Spleen (tissue), 11 donors: ENCODE data around the gene AFAP1L2. TPM values are rescaled to one million over a fixed set of nuclear protein-coding genes. Genes with fewer than 3 reads are reported as not detected.

ENCODE experiments used
- DNase-seq: peaks from one replicate; pipeline ENCODE4 v3.0.0-alpha.2; 2020
- H3K27ac ChIP-seq, 8 donors: fragments of 200-600 bp; sonication (generic) in 7 of 8; 1 replicate in 4 of 8; 2 replicates in 4 of 8; pipeline versions ENCODE4 v1.5.0 to v1.8.0; 2016 to 2021; ENCODE audit warnings: inconsistent platforms in 4 of 8, mild to moderate bottlenecking in 4 of 8, moderate library complexity in 1 of 8
- H3K27me3 ChIP-seq, 7 donors: fragments of 200-600 bp; sonication (generic) in 6 of 7; replicated peaks in 1 of 7; 1 replicate in 4 of 7; 2 replicates in 3 of 7; pipeline versions ENCODE4 v1.5.0 to v1.8.0; 2016 to 2021; ENCODE audit warnings: inconsistent platforms in 3 of 7, mild to moderate bottlenecking in 1 of 7
- H3K36me3 ChIP-seq, 6 donors: fragments of 200-600 bp; sonication (generic) in 5 of 6; 1 replicate in 4 of 6; 2 replicates in 2 of 6; pipeline versions ENCODE4 v1.5.0 to v1.8.0; 2016 to 2021; ENCODE audit warnings: inconsistent platforms in 2 of 6
- H3K4me1 ChIP-seq, 6 donors: fragments of 200-600 bp; sonication (generic) in 5 of 6; 1 replicate in 3 of 6; 2 replicates in 3 of 6; pipeline versions ENCODE4 v1.5.0 to v1.8.0; 2016 to 2021; ENCODE audit warnings: inconsistent platforms in 3 of 6
- H3K4me3 ChIP-seq, 8 donors: fragments of 200-600 bp; sonication (generic) in 7 of 8; 1 replicate in 4 of 8; 2 replicates in 4 of 8; pipeline versions ENCODE4 v1.5.0 to v1.8.0; 2016 to 2021; ENCODE audit warnings: inconsistent platforms in 4 of 8, mild to moderate bottlenecking in 4 of 8, moderate library complexity in 2 of 8
- H3K9me3 ChIP-seq, 8 donors: fragments of 200-600 bp; sonication (generic) in 7 of 8; 1 replicate in 4 of 8; 2 replicates in 4 of 8; pipeline versions ENCODE4 v1.5.0 to v1.8.0; 2016 to 2021; ENCODE audit warnings: inconsistent platforms in 4 of 8
- CTCF ChIP-seq, 11 experiments: fragments of 200-600 bp in 7 of 11; fragments of 450-650 bp in 4 of 11; sonication (generic) in 4 of 11; IDR thresholded peaks in 8 of 11; conservative IDR thresholded peaks in 3 of 11; 1 replicate in 7 of 11; 2 replicates in 4 of 11; pipeline versions ENCODE4 v1.4.0 to v1.8.0; 2016 to 2021; ENCODE audit warnings: antibody characterized with exemption in 11 of 11, inconsistent platforms in 4 of 11, mild to moderate bottlenecking in 1 of 11
- POLR2A ChIP-seq, 3 donors: fragments of 450-650 bp; IDR thresholded peaks; one replicate each; pipeline ENCODE4 v1.5.1; 2017; ENCODE audit warnings: antibody characterized with exemption in 3 of 3, mild to moderate bottlenecking in 1 of 3
- POLR2AphosphoS5 ChIP-seq, 3 donors: sonication (generic); formaldehyde crosslinking; IDR thresholded peaks; one replicate each; pipeline ENCODE4 v1.5.1; 2017; ENCODE audit warnings: antibody characterized with exemption in 3 of 3
- WGBS, 5 donors: extraction: QIAGEN DNeasy Blood & Tissue Kit in 3 of 5; methylation state at CpG; one replicate each; pipeline versions ENCODE4 v1.1.5 to v1.1.7; 2013 to 2018; 5-methylcytosine and 5-hydroxymethylcytosine counted together
- intact Hi-C: fragments of 100-400 bp; cut with DNase I; formaldehyde crosslinking; loops from one replicate; pipeline ENCODE4 v1.15.0; 2023; ENCODE audit warnings: low total_unique reads
- polyA plus RNA-seq, 3 donors: library from polyadenylated mRNA; stranded (reverse); fragments of 200-250 nt; gene quantifications; one replicate each; pipeline ENCODE4 v1.2.1, GENCODE V29; 2013
- total RNA-seq, 7 donors: library from RNA; depleted of rRNA in 3 of 7; stranded (reverse); fragments of >200 nt in 3 of 7; fragmentation: NEBNext Ultra II Directional in 4 of 7; extraction: Animal tissue kit (Norgen Biotek cat#: 25700) in 4 of 7; gene quantifications; one replicate each; pipeline versions ENCODE4 v1.1.0 to v1.2.1, GENCODE V29; 2016 to 2021
- donor health status: healthy with polysubstance abuse.
- donor health status: DM: no; HTN: no; CAD: no; lungs with moderate emphysema.
- donor health status: DM: no; HTN: no; CAD: no.
- donor health status: Bipolar disorder and iron deficiency.
- donor health status: healthy.
- donor health status: DM: no; HTN: no; CAD: no.
- donor health status: DM: yes; HTN: yes; CAD: no.

AFAP1L2 gene
- total and polyA plus RNA-seq, 10 donors, result 18.3 to 273 (median 180) TPM

GRCh38 chr10:114293075-114293474, 111.2 kb downstream of the AFAP1L2 start:
- TF ChIP-seq CTCF (IDR thresholded peaks at IDR 0.05 in 8 of 11, conservative IDR thresholded peaks at IDR 0.05 in 3 of 11) (no peak), POLR2A (IDR thresholded peaks at IDR 0.05) (no peak), POLR2AphosphoS5 (IDR thresholded peaks at IDR 0.05) (no peak)
- no peak for DNase-seq
- Histone ChIP-seq H3K4me3 (no peak overlapping the region), H3K9me3 (peaks cover 10 to 32% (median 27%) of the 10 kb centered on the region in 8 donors), H3K27ac (no peak overlapping the region), H3K4me1 (peaks cover 0 to 4% (median 0%) of the 10 kb centered on the region in 6 donors), H3K36me3 (peaks cover 0 to 70% (median 36%) of the 10 kb centered on the region in 6 donors), H3K27me3 (no peaks in the 10 kb centered on the region)
- intact Hi-C loops, result no loop called here
- WGBS, 5 donors, result 90 to 94% (median 92%) methylated on average over 5 of the region's 5 CpGs

GRCh38 chr10:114291516-114291915, 112.8 kb downstream of the AFAP1L2 start:
- 77 to 93% (median 89%) methylated on average over 8 of the region's 8 CpGs for WGBS, 5 donors

GRCh38 chr10:114291076-114291475, 113.2 kb downstream of the AFAP1L2 start:
- H3K4me3 ChIP-seq, result no peak overlapping the region
- intact Hi-C loops, result no loop called here
- peak in 2 of 3 donors; percentile 13 to 34 for TF ChIP-seq POLR2AphosphoS5 (IDR thresholded peaks at IDR 0.05)
- no peak for TF ChIP-seq CTCF (IDR thresholded peaks at IDR 0.05 in 8 of 11, conservative IDR thresholded peaks at IDR 0.05 in 3 of 11)
- no peak for TF ChIP-seq POLR2A (IDR thresholded peaks at IDR 0.05)
- 84 to 96% (median 90%) methylated on average over 7 of the region's 7 CpGs for WGBS, 5 donors
- no peak overlapping the region for H3K27ac ChIP-seq
- H3K36me3 ChIP-seq, result peaks cover 0 to 50% (median 16%) of the 10 kb centered on the region in 6 donors
- no peaks in the 10 kb centered on the region for H3K27me3 ChIP-seq
- H3K4me1 ChIP-seq, result peaks cover 0 to 15% (median 8%) of the 10 kb centered on the region in 6 donors
- peak; percentile 64 for DNase-seq
- peaks cover 8 to 20% (median 14%) of the 10 kb centered on the region in 8 donors for H3K9me3 ChIP-seq

More at GRCh38 chr10:114291516-114291915, 112.8 kb downstream of the AFAP1L2 start:
- Histone ChIP-seq H3K4me1 (peaks cover 0 to 11% (median 4%) of the 10 kb centered on the region in 6 donors), H3K4me3 (no peak overlapping the region), H3K36me3 (peaks cover 0 to 55% (median 20%) of the 10 kb centered on the region in 6 donors), H3K27me3 (no peaks in the 10 kb centered on the region), H3K9me3 (peaks cover 10 to 24% (median 19%) of the 10 kb centered on the region in 8 donors), H3K27ac (no peak overlapping the region)
- intact Hi-C loops, result no loop called here
- DNase-seq, result peak; percentile 23
- TF ChIP-seq POLR2A (IDR thresholded peaks at IDR 0.05), result no peak
- no peak for TF ChIP-seq CTCF (IDR thresholded peaks at IDR 0.05 in 8 of 11, conservative IDR thresholded peaks at IDR 0.05 in 3 of 11)
- TF ChIP-seq POLR2AphosphoS5 (IDR thresholded peaks at IDR 0.05), result no peak

GRCh38 chr10:114290038-114290437, 114.3 kb downstream of the AFAP1L2 start:
- TF ChIP-seq CTCF (IDR thresholded peaks at IDR 0.05 in 8 of 11, conservative IDR thresholded peaks at IDR 0.05 in 3 of 11), result no peak
- TF ChIP-seq POLR2AphosphoS5 (IDR thresholded peaks at IDR 0.05), result peak in 2 of 3 donors; percentile 40 to 46
- no peak for TF ChIP-seq POLR2A (IDR thresholded peaks at IDR 0.05)
- intact Hi-C loops, result no loop called here
- Histone ChIP-seq H3K36me3 (peaks cover 0 to 40% (median 5%) of the 10 kb centered on the region in 6 donors), H3K27me3 (no peaks in the 10 kb centered on the region), H3K4me3 (no peak overlapping the region), H3K9me3 (peaks cover under 1 to 9% (median 4%) of the 10 kb centered on the region in 8 donors), H3K27ac (no peak overlapping the region), H3K4me1 (peaks cover 0 to 17% (median 9%) of the 10 kb centered on the region in 6 donors)
- peak; percentile 70 for DNase-seq
- WGBS, 5 donors, result 91 to 98% (median 96%) methylated on average over 9 to 10 of the region's 10 CpGs
